C1 segment of cervical spinal cord (tissue), 14 donors: ENCODE data around the gene SMIM23.
"Not testable (repeated sequence)": the region's sequence is repeated elsewhere in the genome, so short reads cannot be mapped to it uniquely, and the experiment has no call there.

Source experiments
- DNase-seq, 14 donors: peaks; one replicate each; lab custom pipeline; 2025; lab: John Stamatoyannopoulos, UW

The SMIM23 gene

DNA sequence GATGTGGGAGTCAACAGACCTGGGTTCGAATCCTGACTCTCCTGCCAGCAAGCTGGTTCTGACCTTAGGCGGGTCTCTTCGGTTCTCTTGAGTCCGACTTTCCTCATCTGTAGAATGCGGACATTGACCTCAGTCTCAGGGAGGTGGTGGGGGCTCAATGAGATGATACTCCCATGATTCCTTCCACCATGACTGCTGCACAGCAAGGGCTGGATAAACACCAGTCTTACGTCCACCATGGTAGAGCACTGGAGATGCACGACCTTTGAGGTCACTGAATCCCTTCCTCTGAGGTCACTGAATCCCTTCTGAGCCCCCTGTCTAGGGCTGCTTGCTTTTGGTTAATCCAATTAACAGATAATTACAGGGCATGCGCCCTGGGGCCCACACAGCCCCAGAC is 12.5 kb upstream of the SMIM23 start:
- no peak for DNase-seq

DNA sequence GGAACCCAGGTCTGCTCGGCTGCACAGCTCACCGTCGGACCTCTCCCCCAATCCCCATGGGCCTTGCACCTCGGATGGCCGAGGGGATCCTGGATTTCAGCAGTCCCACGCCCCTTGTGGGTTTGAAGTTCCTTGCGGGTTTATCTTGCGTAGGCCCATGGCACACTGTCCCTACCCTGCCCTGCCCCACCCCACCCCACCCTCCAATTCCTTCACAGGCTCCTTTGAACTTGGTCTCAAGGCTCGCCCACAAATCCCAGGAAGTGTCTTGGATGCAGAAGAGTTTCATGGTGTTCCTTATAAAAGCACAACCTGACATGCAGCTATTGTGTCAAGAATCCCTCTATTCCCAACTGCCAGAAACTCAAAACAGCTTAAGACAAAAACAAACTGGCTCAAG is 11.2 kb upstream of the SMIM23 start:
- DNase-seq = no peak

DNA sequence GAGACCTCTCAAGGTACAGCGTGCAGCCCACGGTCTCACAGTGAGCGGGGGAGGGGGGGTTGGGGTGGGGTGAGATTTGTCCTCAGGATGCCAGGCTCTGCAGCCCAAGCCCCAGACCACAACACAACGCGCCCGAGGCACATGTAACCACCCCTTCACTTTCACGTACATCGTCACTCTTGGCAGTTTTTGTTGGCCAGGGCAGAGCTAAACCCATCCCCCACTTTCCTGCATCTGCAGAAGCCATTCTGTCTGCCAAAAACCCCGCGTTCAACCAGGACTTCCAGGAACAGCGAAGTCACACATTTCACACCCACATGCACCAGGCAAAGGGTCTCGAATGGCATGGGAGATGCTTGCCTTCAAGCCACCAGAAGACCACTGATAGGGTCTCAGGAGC is 9.4 kb upstream of the SMIM23 start:
- DNase-seq = no peak

DNA sequence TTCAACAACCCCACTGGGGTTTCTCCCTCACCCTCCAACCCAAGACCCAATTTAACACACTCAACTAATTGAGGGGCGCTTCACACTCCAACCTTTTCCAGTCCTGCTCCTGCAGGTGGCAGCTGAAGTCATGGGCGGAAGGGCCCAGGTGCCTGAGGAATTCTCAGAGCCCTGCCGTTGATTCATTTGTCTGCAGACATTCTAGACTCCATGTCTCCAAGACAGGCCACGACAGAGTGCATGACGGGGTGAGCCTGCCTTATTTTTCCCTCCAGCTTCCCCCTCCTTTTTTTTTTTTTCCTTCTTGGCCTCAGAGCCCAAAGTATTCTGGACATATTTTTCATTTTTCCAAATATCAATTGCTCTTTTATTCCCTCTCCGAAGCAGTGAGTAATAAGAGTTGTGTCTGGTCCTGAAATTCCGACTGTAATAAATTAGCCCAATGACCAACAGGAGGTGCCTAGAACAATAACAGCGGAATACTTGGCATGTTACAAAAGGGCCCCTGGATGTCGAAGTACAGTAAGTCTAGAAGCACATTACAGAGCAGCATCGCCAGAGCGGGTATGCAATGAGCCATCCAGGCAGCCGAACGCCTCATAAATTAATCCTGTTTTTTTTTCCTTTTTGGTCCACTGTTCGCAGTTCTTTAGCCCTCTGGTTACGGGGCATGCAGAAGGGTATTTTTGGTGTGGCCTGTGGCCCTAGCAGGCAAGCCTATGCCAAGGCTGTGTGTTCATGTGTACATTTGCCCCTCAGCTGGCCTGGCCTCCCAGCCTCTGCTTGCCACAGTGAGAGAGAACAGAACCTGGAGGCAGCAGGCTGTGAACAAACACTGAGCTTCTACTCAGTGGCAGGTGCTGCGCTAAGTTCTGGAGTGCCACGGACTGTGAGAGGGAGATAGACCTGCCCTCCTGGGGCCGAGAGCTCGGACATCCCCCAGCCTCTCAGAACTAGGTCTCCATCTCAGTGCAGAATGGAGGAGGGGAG is 8.6 kb upstream of the SMIM23 start:
- no peak for DNase-seq

DNA sequence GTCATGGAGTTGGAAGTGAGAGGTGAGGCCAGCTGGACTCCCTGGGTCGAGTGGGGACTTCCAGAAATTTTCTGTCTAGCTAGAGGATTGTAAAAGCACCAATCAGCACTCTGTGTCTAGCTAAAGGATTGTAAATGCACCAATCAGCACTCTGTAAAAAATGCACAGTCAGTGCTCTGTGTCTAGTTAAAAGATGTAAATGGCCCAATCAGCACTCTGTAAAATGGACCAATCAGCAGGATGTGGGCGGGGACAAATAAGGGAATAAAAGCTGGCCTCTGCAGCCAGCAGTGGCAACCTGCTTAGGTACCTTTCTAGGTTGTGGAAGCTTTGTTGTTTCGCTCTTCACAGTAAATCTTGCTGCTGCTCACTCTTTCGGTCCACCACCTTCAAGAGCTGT is 3.9 kb upstream of the SMIM23 start:
- not testable (repeated sequence) for DNase-seq

DNA sequence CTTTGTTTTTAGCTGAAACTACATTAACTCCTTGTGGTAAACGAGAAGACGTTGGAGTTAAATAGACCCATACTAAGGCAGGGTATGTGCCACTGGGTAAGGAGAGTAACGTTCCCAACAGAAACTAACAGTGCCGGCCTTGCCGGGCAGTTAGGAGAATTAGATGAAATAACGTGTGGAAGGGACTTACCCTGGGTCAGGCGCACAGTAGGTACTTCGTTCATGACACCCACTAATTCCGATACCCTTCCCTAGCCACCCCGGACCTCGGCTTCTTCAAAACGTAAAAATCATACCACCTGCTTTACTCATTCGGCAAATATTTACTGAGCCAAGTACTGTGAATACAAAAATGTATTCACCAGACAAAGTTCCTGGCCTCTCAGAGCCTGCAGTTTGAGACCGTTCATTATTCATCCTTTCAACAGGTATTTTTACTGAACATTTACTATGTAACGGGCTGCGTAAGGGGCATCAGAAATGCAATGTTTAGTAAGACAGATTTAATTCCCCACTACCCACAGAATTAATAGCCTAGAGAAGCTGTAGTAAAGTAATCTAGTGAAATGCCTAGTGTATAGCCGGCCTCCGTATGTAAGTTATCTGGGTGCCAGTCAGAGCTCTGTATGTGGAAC is 3.2 kb upstream of the SMIM23 start:
- DNase-seq = no peak

DNA sequence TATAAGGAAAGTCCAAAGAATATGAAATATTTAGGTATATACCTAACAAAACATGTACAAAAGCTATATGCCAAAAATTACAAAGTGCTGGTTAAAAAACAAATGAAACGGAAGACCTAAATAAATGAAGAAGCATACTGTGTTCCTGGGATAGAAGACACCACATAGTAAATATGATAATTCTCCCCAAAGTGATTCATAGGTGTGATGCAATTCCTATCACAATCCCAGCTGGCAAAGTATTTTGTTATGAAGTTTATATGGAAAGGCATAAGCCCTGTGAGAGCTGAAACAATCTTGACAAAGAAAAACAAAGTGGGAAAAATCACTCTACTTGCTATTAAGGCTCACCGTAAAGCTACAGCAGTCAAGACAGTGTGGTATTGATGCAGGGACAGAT is 2.6 kb upstream of the SMIM23 start:
- no peak for DNase-seq

DNA sequence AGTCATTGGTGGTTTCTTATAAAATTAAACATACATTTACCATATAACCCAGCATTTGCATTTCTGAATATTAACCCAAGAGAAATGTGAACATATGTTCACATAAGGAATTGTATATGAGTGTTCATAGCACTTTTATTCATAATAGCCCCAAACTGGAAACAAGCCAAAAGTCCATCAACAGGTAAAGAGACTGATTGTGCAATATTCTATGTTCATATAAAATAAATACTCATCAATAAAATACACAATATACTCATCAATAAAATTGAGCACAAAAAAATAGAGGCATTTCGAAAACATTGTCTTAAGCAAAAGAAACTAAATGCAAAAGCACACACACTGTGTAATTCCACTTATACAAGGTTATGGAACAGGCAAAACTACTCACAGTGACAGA is 3.7 kb downstream of the SMIM23 start:
- no peak for DNase-seq

DNA sequence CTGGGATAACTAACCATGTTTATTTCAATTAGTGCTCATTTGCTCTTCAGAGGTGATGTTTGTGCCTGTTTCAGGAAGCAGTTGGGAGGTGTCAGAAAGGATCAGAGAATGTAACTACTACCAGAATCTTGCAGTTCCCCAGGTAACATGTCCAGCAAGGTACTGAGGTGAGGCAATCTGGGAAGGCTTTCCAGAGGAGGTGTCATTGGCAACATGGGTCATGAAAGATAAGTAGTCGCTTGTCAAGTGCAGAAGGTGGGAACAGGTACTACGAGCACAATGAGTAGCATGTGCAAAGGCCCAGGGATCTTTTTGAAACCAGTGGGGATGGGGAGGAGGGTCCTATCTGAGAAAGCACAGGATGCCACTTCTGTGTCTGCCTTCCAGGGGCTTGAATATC is 4.8 kb downstream of the SMIM23 start:
- no peak for DNase-seq

DNA sequence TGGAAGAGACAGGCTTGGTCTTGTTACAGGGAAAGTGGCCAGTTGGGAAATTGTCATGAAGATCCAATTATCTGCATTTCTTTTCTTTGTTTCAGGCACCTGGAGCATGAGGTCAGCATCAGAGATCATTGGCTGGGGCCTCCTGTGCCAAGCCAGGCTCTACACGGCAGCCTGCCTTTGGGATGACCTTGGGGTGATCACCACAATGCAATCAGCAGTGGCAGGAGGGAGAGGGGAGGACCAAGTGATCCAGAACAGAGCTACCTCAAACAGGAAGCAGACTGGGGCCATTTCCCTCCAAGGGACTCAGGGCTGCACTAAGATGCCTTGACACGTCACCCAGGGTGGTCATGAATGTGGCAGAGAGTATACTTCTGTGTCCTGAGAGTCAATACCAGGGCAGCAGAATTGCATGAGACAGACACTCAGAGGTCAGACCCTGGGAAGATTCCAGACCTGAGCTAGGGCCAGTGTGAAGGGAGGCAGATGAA is 8.9 kb downstream of the SMIM23 start:
- DNase-seq = no peak

DNA sequence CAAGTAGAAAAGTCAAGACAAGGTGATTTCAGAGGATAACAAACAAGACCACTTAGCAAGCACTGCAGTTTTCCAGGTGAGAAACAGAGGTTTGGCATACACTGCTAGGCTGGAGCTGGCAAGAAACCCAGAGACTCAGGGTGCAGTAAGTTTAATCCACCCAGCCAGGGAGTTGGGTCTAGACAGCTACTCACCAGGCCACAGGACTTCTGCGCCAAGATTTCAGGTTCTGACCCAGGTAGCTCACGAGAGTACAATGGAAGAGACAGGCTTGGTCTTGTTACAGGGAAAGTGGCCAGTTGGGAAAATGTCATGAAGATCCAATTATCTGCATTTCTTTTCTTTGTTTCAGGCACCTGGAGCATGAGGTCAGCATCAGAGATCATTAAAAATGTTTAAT is 9.8 kb downstream of the SMIM23 start:
- DNase-seq = no peak

DNA sequence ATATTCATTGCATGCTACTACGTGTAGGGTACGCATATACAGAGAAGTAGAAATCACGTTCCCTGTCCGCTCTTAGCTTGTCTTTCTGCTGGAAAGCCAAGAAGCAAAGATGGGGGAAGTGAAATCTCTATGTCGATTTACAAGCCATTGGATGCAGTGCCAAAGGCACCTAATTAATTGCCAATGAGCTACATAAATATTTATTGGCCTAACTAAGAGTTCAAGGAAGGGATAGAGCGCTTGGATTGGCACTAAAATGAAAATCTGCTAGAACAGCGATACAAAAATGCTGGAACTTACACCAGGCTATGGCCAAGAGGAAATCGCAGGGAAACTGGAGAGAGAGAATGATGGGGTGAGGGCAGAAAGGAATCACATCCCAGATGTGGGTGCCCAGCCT is 10.8 kb downstream of the SMIM23 start:
- DNase-seq = no peak

DNA sequence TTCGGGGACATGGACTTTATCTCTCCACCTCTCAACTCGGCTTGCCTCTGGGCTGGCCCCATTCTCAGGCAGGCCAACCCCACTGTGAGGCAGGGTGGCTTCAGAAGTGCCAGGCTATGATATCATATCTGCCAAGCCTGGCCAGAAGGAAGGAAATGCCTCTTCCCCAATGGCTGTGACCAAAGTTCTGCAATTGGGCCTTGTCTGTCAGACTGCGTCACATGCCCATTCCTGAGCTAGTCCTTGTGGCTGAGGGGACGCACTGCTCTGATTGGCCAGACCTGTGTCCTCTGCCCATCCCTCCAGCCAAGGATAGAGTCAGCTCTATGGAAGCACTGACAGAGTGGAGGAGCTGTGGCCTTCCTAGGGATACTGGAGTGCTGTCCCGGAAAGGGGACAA is 11.9 kb downstream of the SMIM23 start:
- DNase-seq = no peak

DNA sequence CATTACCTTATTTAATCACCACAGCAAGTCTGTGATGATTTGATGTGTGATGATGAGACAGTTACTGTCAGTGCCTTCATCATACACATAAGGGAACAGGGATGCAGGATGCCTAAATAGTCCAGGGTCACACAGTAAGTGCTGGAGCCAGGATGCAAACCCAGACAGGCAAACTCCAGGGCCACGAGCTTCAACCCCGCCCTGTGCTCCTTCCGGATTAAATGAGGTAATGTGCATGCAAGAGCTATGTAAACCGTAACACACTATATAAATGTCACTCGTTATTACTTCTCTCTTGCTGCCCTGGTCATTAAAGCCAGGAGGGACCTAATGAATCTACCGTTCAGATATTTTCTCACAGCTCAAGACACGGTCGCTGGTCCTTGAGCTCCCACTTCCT is 12.8 kb downstream of the SMIM23 start:
- DNase-seq = no peak

DNA sequence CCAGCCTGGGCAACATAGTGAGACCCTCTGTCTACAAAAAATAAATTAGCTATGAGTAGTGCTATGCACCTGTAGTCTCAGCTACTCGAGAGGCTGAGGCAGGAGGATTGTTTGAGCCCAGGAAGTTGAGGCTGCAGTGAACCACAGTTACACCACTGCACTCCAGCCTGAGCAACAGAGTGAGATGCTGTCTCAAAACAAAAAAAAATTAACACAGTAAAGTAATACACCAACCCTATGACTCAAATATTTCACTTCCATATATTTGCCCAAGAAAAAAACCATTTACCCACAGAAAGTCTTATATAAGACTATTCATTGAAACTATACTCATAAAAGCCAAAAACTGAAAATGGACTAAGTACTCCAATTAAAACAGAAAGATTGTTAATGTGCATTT is 16.2 kb downstream of the SMIM23 start:
- no peak for DNase-seq

DNA sequence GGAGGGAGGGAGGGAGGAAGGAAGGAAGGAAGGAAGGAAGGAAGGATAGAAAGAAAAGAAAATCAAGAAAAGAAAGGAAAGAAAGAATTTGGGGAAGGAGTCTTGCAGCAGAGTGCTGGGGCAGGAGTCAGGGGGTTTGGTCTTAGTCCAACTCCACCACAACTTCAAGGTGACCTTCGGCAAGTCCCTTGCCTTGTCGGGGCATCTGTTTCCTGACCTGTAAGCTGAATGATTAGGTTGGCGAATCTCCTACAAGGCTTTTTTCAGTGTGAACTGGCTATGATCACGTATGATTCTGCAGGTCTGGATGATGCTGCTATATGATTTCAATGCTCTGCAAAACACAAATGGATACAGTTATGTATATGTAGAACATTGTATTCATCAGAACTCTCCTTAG is 20.1 kb downstream of the SMIM23 start:
- DNase-seq = no peak

DNA sequence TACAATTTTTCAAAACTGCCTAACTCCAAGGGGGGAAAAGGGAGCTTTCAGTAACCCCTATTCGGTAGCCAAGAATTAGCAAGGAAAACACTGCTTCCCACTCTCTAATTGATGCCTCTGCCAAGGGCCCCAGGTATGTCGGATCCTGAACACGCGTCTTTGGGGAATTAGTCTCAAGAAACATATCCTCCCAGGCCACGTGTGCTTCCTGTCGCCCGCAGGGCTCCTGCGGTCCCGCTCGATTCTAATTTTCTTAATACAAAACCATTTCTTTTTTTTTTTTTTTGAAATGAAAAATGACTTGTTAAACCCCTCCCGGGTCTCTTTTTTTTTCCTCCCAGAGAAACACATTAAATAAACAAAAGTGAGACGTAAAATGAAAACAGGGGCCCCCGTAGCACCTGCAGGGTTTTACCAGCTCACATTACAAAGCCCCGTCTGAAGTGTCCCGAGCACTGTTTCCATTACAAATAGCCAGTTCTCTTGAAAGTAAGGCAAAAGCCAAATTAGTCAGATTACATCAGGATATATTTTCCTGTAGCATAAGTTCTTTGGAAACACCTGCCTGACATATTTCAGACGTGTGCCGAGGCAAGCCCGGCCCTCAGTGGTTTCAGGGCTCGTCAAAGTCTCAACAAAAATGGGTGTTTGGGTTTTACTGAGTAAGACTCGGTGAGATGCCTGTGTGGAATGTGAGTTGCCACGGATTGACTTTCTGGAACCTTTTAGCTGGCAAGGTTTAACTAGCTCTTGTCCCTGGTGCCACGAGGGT is 21.5 kb downstream of the SMIM23 start:
- DNase-seq = no peak

DNA sequence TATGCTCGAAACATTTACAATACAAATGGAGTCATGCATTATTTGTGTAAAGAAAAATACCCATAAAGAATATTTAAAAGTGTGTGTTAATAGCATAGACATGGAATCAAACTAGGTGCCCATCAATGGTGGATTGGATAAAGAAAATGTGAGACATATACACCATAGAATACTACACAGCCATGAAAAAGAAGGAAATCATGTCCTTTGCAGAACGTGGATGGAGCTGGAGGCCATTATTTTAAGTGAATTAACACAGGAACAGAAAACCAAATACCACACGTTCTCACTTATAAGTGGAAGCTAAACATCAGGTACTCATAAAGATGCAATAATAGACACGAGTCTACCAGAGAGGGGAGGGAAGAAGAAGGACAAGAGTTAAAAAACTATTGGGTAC is 22.8 kb downstream of the SMIM23 start:
- no peak for DNase-seq

DNA sequence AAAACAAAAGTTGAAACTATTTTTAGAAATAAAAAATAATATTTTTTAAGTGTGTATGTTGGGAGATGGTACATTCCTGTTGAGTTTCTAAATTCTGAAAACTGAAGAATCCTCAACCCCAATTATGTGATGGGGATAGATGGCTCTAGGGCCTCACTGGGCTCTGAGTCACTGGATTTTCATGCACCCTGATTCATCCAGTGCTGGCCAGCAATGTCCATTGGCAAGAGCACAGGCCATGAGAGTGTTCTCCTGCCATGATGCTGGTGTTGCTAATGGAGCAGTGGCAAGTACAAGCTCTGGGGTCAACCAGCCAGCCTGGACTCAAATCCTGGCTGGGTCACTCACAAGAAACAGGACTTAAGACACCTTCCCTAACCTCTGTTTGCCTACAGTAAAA is 23.3 kb downstream of the SMIM23 start:
- no peak for DNase-seq

DNA sequence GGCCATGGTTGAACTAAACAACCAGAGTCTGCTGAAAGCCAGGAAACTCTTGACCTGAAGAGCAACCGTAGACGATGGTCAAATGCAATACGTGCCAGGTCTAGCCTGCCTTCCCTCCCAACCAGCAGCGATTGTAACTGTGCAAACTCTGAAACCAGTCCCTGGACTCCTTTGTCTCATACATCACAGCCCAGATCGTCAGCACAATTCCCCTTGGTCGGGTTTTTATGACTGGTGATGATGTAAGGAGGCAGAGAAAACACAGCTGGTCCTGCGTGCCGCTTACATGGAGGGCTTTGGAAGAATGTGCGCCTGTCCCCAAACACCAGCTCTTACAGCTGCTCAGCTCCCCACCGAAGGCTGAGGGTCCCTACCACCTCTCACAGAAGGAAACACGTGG is 24.6 kb downstream of the SMIM23 start:
- DNase-seq = no peak

DNA sequence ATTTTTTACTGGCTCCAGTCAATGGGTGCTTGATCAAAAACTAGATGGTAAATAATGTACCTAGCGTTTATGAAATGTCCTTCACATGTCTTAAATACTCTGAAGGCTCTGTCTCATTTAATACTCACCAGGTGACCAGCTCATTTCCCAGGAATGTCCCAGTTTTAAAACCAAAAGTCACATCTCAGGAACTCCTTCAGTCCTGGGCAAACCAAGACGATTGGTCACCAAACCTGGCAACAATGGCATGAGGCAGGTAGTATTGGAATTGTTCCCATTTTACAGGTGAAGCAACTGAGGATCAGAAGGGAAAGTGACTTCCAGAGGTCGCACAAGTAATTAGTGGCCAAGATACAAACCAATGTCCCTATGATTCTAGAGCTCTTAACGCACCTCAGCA is 27.7 kb downstream of the SMIM23 start:
- DNase-seq = no peak

DNA sequence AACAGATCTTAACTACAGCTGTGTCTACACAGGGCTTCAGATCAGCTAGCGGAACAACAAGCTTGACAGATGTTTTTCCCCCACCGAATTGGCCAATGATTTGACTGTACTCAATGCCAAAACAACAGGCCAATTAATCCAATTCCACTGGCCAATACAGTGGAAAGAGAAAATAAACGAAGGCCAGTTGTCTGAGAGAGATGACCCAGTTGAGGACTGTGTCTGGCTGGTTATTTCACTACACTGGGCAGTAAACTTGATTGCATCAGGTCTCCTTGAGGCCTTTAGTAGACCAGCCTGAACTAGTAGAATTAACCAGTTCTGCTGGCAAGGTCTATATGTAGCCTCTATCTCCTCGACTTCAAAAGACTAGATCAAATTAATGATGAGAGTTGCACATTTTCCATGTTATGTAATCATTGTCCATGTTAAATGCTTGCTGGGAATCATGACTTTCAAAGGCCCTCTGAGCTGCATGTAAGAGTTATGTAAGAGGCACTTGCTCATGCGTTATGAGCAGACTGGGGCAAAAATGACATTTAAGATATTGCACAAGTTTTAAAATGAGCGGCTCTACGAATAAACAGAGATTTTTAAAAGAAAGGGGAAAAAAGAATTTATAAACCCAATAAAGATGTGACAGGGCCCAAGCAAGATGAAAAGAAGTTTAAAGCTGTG is 28.3 kb downstream of the SMIM23 start:
- no peak for DNase-seq
